Activated naive CD4-positive, alpha-beta T cell treated with anti-CD3 and anti-CD28 coated beads, Interleukin-2, amount 50 U/mL, for 16 hours (primary cell): Measurements from ENCODE around the gene SORL1.
"Not testable (repeated sequence)": the region's sequence is repeated elsewhere in the genome, so short reads cannot be mapped to it uniquely, and the experiment has no call there.

ENCODE experiments used
- DNase-seq: peaks from one replicate; pipeline ENCODE4 v3.0.0-alpha.2; 2020

Gene SORL1

GRCh38 chr11:121476379-121477032 is 24.4 kb downstream of the SORL1 start:
- DNase-seq = no peak

- no peak for DNase-seq
Measured at GRCh38 chr11:121478226-121478894, 26.2 kb downstream of the SORL1 start.

- DNase-seq = no peak
Measured at GRCh38 chr11:121478895-121479697, 27.0 kb downstream of the SORL1 start.

- no peak for DNase-seq
Measured at GRCh38 chr11:121479698-121480238, 27.7 kb downstream of the SORL1 start.

GRCh38 chr11:121481484-121482230 is 29.5 kb downstream of the SORL1 start:
- DNase-seq = not testable (repeated sequence)

- DNase-seq = peak; percentile 26
Measured at GRCh38 chr11:121482231-121483129, 30.4 kb downstream of the SORL1 start.

GRCh38 chr11:121483805-121484480 is 31.8 kb downstream of the SORL1 start:
- no peak for DNase-seq

GRCh38 chr11:121485216-121485615 is 33.1 kb downstream of the SORL1 start:
- no peak for DNase-seq

GRCh38 chr11:121486054-121486453 is 33.9 kb downstream of the SORL1 start:
- no peak for DNase-seq

GRCh38 chr11:121487191-121487590 is 35.1 kb downstream of the SORL1 start:
- no peak for DNase-seq

GRCh38 chr11:121488170-121488569 is 36.1 kb downstream of the SORL1 start:
- DNase-seq = no peak

- DNase-seq = no peak
Measured at GRCh38 chr11:121488641-121489040, 36.5 kb downstream of the SORL1 start.

GRCh38 chr11:121489823-121490222 is 37.7 kb downstream of the SORL1 start:
- no peak for DNase-seq

- peak; percentile 41 for DNase-seq
Measured at GRCh38 chr11:121494355-121495099, 42.4 kb downstream of the SORL1 start.

GRCh38 chr11:121497176-121497998 is 45.3 kb downstream of the SORL1 start:
- DNase-seq = no peak

GRCh38 chr11:121499405-121499804 is 47.3 kb downstream of the SORL1 start:
- DNase-seq = no peak

GRCh38 chr11:121500275-121500674 is 48.2 kb downstream of the SORL1 start:
- no peak for DNase-seq

- no peak for DNase-seq
Measured at GRCh38 chr11:121500717-121501116, 48.6 kb downstream of the SORL1 start.

- DNase-seq = no peak
Measured at GRCh38 chr11:121503051-121503450, 50.9 kb downstream of the SORL1 start.
